GM21423 (cell line): ENCODE results near the gene TLN1.

Experiments
- ATAC-seq: cut with Tn5 transposase; IDR thresholded peaks from one replicate; pipeline ENCODE4 v1.9.1; 2021; ENCODE audit warnings: mild to moderate bottlenecking, moderate library complexity; ENCODE audit not compliant: unreplicated experiment

The TLN1 gene

GRCh38 chr9:35729101-35729500 lies 2.9 kb downstream of the TLN1 start:
- ATAC-seq = no peak

GRCh38 chr9:35728041-35728971 lies 3.7 kb downstream of the TLN1 start:
- no peak for ATAC-seq

- no peak for ATAC-seq
These were observed 4.3 kb downstream of the TLN1 start for GRCh38 chr9:35727676-35728040.

- ATAC-seq = no peak
These were observed 5.1 kb downstream of the TLN1 start for GRCh38 chr9:35726931-35727330.

GRCh38 chr9:35725362-35725761 lies 6.6 kb downstream of the TLN1 start:
- ATAC-seq = no peak

GRCh38 chr9:35723908-35724307 lies 8.1 kb downstream of the TLN1 start:
- no peak for ATAC-seq

GRCh38 chr9:35723426-35723825 lies 8.6 kb downstream of the TLN1 start:
- no peak for ATAC-seq

- no peak for ATAC-seq
These were observed 12.4 kb downstream of the TLN1 start for GRCh38 chr9:35719546-35719945.

- ATAC-seq = peak; percentile 71
These were observed 13.1 kb downstream of the TLN1 start for GRCh38 chr9:35718721-35719511.

GRCh38 chr9:35717132-35717870 lies 14.7 kb downstream of the TLN1 start:
- ATAC-seq = no peak

GRCh38 chr9:35716230-35716629 lies 15.8 kb downstream of the TLN1 start:
- ATAC-seq = no peak

- ATAC-seq = no peak
These were observed 17.3 kb downstream of the TLN1 start for GRCh38 chr9:35714579-35715252.

GRCh38 chr9:35714123-35714522 lies 17.9 kb downstream of the TLN1 start:
- ATAC-seq = no peak

GRCh38 chr9:35713578-35713977 lies 18.4 kb downstream of the TLN1 start:
- ATAC-seq = no peak

- no peak for ATAC-seq
These were observed 19.1 kb downstream of the TLN1 start for GRCh38 chr9:35712762-35713400.

GRCh38 chr9:35711501-35712428 lies 20.2 kb downstream of the TLN1 start:
- no peak for ATAC-seq

GRCh38 chr9:35710818-35711500 lies 21.0 kb downstream of the TLN1 start:
- ATAC-seq = no peak

- no peak for ATAC-seq
These were observed 23.8 kb downstream of the TLN1 start for GRCh38 chr9:35708146-35708545.

GRCh38 chr9:35706951-35707350 lies 25.0 kb downstream of the TLN1 start:
- ATAC-seq = no peak
